ENCODE data around the gene ZNF280C. TPM values are rescaled to one million over a fixed set of nuclear protein-coding genes. Genes with fewer than 3 reads are reported as not detected.
"Not testable (repeated sequence)": the region's sequence is repeated elsewhere in the genome, so short reads cannot be mapped to it uniquely, and the experiment has no call there.

ZNF280C gene, protein sequence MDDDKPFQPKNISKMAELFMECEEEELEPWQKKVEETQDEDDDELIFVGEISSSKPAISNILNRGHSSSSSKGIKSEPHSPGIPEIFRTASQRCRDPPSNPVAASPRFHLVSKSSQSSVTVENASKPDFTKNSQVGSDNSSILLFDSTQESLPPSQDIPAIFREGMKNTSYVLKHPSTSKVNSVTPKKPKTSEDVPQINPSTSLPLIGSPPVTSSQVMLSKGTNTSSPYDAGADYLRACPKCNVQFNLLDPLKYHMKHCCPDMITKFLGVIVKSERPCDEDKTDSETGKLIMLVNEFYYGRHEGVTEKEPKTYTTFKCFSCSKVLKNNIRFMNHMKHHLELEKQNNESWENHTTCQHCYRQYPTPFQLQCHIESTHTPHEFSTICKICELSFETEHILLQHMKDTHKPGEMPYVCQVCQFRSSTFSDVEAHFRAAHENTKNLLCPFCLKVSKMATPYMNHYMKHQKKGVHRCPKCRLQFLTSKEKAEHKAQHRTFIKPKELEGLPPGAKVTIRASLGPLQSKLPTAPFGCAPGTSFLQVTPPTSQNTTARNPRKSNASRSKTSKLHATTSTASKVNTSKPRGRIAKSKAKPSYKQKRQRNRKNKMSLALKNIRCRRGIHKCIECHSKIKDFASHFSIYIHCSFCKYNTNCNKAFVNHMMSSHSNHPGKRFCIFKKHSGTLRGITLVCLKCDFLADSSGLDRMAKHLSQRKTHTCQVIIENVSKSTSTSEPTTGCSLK
- 8.3 TPM for total RNA-seq

DNA sequence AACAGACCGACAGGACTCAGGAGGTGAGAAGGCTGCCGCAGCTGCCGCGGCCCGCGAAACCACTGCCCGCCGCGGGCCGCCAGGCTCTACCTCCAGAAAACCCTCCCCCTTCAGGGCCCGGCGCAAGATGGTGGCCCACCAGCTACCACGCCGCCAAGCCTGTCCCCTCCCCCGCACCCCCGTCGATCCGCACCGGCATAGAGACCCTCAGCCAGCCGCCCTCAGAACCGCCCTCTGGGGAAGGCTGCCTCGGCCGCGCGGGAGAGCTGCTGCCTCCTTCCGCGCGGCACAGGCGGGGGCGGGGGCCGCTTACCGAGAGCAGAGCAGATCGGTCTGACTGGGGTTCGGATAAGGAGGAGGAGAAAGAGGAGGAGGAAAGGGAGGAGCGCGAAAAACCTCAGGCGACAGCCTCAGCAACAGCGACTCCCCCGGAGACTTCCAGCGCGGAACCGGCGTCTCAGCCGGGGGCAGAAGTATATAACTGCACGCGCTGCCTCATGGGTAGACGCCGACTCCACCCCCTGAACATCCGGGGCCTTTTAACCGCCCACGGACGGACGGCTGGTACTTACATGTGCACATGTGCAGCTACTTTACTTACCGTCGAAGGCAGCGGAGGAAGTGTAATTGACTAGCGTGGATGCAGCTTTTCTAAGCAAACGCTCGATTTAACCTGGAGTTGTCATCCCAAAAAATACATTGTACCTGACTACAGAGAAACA is at the start of gene ZNF280C:
Gene ZNF280C (minus strand): TSS at position 451 of the 722 bp plus-strand sequence. CDS start 8,450 bp downstream, outside the sequence.
- peak; percentile 91 for DNase-seq (ENCODE audit: low spot score)

DNA sequence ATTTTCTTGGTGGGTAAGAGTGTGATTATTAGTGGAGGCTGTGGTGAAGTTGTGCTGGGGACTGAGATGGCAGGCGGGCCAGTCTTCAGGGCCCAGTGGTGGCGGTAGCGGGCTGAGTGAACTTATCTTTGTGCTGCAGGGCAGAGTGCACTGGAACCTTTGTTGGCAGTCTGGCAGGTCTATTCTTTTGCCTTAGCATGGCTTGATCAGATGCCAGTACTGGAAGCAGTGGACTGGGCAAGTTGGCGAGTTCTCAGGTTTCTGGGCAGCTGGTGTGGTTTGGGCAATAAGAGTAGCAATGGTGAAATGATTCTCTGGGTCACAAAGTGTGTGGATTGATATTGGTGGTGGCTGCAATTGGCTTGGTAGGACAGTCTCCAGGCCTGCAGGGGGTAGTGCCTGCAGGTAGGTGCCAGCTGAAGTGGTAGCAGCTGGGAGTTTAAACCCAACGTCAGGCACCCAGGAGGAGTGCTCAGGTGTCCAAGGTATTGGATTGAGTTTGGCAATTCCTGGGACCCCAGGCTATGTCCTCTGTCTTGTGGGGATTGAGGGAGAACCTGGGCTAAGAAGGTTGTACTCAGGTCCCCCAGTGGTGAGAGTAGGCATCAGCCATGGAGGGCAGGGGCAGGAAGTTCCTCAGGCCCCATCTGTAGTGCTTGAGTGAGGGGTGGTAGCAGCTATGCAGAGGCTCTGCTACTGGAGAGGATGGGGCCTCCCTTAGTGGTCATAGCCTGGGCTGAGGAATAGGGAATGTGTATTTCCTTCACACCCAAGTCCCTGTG is 36.1 kb upstream of the ZNF280C start:
- DNase-seq (ENCODE audit: low spot score), result no peak

DNA sequence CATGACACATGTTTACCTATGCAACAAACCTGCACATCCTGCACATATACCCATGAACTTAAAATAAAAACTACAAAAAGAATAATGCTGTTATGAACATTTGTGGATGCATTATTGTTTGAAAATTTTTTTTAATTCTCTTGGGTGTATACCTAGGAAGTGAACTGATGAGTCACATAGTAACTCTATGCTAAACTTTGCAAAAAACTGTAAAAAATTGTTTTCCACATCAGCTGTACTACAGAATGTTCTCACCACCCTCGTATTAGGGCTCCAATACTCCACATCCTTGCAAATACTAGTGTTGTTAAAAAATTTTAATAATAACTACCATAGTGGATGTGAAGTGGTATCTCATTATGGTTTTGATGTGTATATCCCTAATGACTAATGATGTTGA is 33.3 kb upstream of the ZNF280C start:
- no peak for DNase-seq (ENCODE audit: low spot score)

DNA sequence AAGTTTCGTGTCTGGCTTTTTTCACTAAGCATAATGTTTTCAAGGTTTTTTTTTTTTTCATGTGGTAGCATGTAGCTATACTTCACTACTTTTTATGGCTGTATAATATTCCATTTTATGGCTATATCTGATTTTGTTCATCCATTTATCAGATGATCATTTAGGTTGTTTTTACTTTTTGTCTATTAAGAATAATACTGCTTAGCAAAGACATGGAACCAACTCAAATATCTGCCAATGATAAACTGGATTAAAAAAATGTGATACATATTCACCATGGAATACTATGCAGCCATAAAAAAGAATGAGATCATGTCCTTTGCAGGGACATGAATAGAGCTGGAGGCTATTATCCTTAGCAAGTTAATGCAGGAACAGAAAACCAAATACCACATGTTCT is 32.7 kb upstream of the ZNF280C start:
- no peak for DNase-seq (ENCODE audit: low spot score)

DNA sequence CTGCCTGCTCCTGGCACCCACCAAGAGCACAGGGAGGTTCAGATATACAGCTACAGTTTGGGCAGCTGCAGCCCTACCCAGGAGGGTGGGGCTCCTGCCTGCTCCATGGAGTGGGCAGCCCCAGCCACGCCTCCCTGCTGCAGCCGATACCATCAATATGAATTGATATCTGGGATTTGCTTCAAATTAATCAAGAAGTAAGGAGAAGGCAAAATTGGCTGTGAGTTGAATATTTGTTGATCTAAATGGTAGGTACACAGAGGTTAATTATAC is 31.2 kb upstream of the ZNF280C start:
- no peak for DNase-seq (ENCODE audit: low spot score)

DNA sequence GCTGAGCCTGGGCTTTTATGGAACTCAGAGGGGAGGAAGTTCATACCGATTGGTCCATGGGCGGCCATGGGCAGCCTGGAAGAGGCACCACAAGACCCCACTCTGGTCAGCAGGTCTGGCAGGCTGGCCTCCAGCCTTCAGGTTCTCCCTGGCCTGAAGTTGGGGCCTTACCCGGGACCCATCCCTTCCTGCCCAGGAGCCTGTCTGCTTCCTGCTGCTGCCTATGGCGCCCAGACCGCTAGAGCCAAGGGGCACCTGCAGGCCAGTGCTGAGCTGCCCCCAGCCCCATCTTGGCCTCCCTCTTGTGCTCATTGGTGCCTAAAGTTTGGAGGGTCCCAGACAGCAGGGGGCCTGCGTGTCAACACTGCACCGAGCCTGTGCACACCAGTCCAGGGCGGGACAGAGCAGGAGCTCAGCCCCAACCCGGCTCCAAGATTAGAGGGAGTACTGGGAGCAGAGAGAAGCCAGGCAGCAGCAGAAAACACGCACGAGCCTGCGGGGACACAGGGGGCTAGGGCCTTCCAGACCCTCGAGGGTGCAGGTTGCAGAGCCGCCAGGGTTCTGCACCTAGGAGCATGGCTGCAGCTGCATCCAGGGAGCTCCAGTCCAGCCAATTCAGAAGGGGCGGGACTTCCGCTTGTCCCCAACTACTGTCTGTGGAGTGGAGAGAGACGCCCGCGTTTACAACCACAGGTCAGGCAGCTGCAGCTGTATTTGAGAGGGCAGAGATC is 30.7 kb upstream of the ZNF280C start:
- no peak for DNase-seq (ENCODE audit: low spot score)

DNA sequence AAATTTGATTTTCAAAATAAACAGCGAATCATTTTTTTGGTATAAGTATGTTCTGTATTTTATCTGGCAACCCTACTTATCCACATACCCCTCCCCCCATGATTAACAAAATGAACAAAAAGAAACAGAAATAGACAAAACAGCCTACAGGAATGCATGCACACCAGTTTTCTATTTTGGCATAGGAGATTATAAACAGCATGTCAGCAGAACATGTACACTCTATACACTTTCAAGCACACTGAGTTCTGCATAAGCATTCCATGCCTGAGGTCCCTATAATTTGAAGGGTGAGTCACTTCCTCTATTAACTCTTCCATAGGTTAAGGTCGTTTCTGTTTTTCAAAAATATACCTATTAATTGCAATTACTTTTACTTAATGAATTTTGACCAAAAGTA is 28.0 kb upstream of the ZNF280C start:
- DNase-seq (ENCODE audit: low spot score), result no peak

DNA sequence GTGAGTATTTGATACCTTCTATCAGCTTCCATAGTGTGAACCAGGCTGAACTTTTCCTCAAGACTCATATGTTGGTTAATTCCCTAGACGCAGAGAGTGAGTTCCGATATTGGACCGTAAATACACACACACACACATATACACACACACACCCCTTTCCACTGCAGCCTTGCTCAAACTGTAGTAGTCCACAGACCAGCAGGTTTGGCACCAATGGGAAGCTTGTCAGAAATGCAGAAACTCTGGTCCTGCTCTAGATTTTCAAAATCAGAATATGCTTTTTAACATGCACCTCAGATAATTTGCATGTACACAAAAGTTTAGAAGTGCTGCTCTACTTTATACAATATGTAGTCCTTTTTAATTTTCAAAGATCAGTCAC is 27.6 kb upstream of the ZNF280C start:
- DNase-seq (ENCODE audit: low spot score), result no peak

DNA sequence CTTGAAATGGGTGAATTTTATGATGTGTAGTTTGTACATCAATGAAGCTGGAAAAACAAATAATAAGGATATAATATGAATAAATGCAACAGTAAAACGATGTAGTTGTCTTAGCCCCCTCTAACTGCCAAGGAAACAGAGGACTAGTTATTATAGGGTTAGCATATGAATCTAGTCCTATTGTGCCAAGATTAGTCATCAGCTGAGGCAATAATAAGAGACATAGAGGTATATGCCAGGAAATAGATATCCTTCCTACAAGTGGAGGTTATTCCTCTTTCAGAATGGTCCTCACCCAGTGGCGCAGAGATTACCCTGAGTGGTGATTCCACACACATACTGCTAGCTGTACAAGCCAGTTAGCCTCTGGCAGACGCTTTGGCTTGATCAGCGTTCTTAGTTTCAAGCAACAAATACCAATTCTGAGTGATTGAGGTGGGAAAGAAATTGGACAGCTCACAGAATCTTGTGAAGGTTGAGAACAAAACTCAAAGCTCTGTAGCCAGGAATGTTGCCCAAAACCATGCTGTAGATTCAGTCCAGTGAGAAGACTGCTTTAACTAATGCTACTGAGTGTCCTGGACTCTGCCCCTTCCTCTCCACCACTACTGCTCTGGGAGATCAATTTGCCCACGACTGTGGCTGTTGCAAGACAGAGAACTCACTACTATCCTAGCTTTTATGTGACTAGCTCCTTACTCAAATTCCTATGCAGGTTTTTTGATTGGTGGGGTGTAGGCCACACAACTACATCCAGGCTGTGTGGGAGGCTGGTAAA is 27.0 kb upstream of the ZNF280C start:
- no peak for DNase-seq (ENCODE audit: low spot score)

DNA sequence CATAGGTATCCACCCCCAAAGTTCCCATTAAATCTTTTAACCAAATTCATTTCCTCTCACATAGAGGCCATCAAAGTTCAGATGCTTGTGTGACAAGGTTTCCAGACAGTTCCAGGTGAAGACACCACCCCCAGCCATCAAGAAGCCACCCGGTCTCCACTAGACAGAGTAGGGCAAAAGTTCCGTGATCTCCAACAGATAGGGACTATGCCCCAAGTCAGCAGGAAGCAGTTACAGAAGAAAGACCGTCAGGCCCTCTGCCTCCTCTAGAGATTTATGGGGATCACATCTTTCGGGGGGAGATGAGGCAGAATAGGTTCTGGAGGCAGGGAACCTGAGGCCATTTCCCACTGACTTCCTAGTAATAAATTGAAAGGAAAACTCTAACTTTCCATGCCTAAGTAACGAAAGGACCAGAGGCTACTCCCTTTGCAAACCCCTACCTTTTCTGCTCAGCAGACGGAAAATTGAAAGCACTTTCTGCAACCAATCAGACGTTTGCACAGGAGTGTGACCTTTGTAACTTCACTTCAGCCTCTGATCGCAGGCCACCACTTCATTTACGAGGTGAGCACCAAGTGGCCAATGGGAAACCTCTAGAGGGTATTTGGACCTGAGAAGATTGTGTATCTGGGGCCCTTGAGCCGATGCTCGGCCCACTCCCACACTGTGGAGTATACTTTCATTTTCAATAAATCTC is 18.5 kb upstream of the ZNF280C start:
- DNase-seq (ENCODE audit: low spot score), result no peak

DNA sequence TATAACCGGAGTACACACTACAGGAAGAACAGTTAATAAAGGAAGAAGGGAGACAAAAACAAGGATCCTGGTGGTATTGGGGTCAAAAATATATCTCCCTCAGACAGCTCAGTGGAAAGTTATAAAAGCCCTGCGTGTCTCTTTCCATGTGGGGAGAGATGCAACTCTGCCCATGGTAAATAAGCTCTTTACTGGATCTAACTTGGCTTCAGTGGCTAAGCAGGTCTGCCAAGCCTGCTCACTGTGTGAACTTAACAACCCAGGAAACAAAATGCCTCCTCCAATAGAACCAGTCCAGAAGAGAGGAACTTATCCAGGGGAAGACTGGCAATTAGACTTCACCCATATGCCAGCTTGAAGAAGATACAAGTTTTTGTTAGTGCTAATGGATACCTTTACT is 17.0 kb upstream of the ZNF280C start:
- no peak for DNase-seq (ENCODE audit: low spot score)

DNA sequence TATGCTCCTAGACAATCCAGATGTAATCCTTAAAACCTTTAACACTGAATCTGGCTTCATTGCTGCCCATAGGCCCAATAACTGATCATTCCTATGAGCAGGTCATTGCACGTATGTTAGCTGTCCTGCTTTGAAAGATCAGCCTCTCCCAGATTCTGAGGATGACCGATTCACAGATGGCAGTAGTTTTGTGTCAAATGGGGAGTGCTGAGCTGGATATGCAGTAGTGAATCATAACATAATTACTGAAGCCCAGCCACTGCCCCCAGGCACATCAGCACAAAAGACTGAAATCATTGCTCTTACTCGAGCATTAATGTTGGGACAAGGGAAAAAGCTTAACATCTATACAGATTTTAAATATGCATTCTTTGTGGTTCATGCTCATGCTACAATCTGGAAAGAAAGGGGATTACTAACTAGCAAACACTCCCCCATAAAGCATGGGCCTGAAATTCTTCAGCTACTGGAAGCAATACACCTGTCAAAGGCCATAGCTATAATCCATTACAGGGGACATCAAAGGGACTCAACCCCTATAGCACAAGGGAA is 16.4 kb upstream of the ZNF280C start:
- no peak for DNase-seq (ENCODE audit: low spot score)

DNA sequence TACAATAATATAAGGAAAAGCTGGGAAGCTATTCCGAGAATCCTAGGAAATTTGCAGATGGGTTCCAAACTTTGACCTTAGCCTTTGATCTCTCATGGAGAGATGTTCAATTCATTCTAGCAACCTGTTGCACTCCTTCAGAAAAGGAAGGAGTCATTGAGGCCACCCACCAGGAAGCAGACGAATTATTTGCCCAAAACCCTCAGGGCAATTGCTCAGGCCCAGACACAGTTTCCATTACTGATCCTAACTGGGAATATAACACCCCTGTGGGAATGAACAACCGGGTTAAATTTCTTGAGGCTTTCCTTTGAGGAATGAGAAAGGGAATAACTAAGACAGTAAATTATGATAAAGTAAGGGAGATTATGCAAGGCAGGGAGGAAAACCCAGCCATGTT is 13.5 kb upstream of the ZNF280C start:
- no peak for DNase-seq (ENCODE audit: low spot score)

DNA sequence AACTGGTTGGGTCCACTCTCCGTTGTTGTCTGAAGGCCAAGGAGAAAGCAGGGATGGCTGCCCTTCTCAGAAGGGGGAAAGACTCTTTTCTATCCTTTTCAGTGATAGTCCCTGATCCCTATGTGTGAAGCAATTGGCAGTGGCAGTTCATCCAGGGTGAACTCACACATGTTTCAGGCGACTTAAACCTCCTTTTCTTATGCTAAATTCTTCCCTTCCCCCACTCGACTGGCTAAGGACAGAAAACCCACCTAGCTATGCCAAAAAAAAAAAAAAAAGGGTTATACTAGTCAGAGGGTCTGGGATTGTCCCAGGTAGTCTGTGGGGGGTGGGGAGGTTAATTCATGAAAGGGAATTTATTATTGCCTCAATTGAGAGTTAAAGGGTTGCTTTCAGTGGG is 12.2 kb upstream of the ZNF280C start:
- DNase-seq (ENCODE audit: low spot score), result no peak

DNA sequence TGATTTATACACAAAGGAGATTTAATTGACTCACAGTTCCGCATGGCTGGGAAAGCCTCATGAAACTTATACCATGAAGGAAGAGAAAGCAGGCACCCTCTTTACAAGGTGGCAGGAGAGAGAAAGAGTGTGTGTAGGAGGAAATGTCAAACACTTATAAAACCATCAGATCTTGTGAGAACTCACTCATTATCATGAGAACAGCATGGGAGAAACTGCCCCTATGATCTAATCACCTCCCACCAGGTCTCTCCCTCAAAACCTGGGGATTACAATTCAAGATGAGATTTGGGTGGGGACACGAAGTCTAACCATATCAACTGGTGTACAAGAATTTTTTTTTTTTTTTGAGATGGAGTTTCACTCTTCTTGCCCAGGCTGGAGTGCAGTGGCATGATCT is 3.6 kb upstream of the ZNF280C start:
- not testable (repeated sequence) for DNase-seq (ENCODE audit: low spot score)

DNA sequence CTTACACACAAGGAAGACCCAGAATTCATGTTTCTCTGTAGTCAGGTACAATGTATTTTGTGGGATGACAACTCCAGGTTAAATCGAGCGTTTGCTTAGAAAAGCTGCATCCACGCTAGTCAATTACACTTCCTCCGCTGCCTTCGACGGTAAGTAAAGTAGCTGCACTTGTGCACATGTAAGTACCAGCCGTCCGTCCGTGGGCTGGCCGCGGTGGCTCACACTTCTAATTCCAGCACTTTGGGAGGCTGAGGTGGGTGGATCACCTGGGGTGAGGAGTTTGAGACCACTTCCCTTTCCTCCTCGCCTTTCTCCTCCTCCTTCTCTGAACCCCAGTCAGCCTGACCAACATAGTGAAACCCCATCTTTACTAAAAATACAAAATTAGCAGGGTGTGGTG is 692 bp upstream of the ZNF280C start:
- DNase-seq (ENCODE audit: low spot score), result not testable (repeated sequence)

DNA sequence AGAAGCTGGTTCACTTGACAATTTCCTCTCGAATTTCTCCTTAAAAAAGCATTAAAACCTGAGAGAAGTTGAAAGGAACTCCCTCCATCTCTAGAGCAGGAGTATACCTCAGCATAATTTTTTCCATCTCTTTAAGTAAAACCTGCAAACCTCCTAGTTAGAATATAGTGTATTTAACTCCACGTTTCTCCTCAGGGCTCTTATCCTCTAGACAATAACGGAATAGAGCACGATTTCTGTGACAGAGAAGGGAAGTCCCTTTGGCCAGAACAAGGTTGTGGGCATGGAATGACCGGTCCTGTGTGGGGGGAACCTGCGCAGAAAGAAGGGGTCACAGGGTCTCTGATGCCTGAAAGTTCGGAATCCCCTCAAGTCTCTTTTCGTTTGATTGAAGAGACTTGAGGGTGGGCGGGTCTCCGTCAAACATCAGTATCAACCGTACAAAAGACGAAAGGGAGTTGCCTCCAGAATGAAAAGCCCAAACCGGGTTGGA is 697 bp downstream of the ZNF280C start:
- no peak for DNase-seq (ENCODE audit: low spot score)

DNA sequence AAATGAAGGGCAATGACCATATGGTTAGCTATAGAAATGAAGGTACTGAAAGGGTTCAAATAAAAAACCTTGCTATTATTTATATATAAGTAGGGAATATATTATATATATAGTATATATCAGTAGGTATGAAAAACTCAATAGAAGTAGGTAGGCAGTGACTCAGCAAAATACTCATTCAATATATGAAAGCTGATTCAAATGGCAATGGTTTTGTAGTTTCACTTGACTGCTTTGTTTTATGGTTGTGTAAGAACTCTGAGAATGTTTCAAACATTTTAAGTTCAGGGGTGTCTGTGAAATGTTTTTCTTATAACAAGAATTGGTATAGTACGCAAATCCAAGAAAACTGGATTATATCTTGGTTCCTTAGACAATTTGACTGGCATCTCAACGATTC is 4.1 kb downstream of the ZNF280C start:
- no peak for DNase-seq (ENCODE audit: low spot score)

DNA sequence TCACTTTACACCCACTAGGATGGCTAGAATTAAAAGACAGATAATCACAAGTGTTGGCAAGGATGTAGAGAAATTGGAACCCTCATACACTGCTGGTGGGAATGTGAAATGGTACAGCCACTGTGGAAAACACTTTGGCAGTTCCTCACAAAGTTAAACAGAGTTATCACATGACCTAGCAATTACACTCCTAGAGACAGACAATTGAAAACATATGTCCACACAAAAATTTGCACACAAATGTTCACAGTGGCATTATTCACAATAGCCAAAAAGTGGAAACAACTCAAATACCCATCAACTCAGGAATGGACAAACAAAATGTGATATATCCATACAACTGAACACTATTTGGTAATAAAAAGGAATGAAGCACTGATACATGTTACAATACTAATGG is 5.7 kb downstream of the ZNF280C start:
- no peak for DNase-seq (ENCODE audit: low spot score)

DNA sequence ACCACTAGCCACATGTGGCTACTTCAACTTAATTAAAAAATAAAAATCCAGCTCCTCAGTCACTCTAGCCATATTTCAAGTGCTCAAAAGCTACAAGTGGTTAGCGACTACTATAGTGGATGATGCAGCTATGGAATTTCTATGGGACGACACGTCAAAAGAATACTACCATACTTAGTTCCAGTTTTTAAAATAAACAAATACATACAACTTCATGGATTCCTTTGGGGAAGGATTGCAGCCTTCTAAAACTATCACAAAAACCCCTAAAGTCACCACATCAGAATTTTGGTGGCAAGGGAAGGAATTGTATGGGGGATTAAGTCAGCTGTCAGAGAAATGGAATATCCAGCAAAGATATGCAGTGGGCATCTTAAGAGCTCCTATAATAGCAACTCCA is 6.5 kb downstream of the ZNF280C start:
- no peak for DNase-seq (ENCODE audit: low spot score)

Data from ureter (tissue), 1 donor.